Activated CD4-positive, alpha-beta T cell treated with anti-CD3 and anti-CD28 coated beads for 1 hour (primary cell): Measurements from ENCODE around the gene WDR33.
A peak's percentile ranks its signal among the peaks of the same experiment; 100 is the strongest.

Source experiments
- DNase-seq: peaks from one replicate; pipeline ENCODE4 v3.0.0-alpha.2; 2020

Gene WDR33

GRCh38 chr2:127713562-127713961, 97.4 kb downstream of the WDR33 start:
- DNase-seq: no peak

GRCh38 chr2:127712999-127713398, 98.0 kb downstream of the WDR33 start:
- no peak for DNase-seq

- DNase-seq: no peak
These were observed 101.6 kb downstream of the WDR33 start for GRCh38 chr2:127709336-127709735.

- no peak for DNase-seq
These were observed 102.9 kb downstream of the WDR33 start for GRCh38 chr2:127707890-127708648.

- no peak for DNase-seq
These were observed 104.6 kb downstream of the WDR33 start for GRCh38 chr2:127706215-127706990.

- DNase-seq: no peak
These were observed 105.4 kb downstream of the WDR33 start for GRCh38 chr2:127705391-127706065.

- no peak for DNase-seq
These were observed 106.2 kb downstream of the WDR33 start for GRCh38 chr2:127704641-127705390.

- DNase-seq: no peak
These were observed 107.7 kb downstream of the WDR33 start for GRCh38 chr2:127703282-127703681.

GRCh38 chr2:127702395-127703009, 108.5 kb downstream of the WDR33 start:
- no peak for DNase-seq

- peak; percentile 71 for DNase-seq
These were observed 109.1 kb downstream of the WDR33 start for GRCh38 chr2:127701651-127702394.

GRCh38 chr2:127701193-127701650, 109.7 kb downstream of the WDR33 start, which contains the start of gene SFT2D3:
SFT2D3 (plus strand) TSS chr2:127701497; CDS start chr2:127701529, 32 bp downstream.
- DNase-seq: peak; percentile 85

GRCh38 chr2:127700527-127701192, 110.3 kb downstream of the WDR33 start:
- no peak for DNase-seq

- DNase-seq: no peak
These were observed 112.2 kb downstream of the WDR33 start for GRCh38 chr2:127698553-127699355.

GRCh38 chr2:127697482-127698180, 113.3 kb downstream of the WDR33 start:
- DNase-seq: no peak

GRCh38 chr2:127695491-127696472, 115.2 kb downstream of the WDR33 start:
- DNase-seq: peak; percentile 39

- no peak for DNase-seq
These were observed 116.0 kb downstream of the WDR33 start for GRCh38 chr2:127694986-127695385.

GRCh38 chr2:127690696-127691095, 120.3 kb downstream of the WDR33 start:
- DNase-seq: no peak

GRCh38 chr2:127688405-127688804, 122.6 kb downstream of the WDR33 start:
- DNase-seq: no peak
